ENCODE data around the gene SNRPA.

GRCh38 chr19:40762754-40763470, 11.9 kb downstream of the SNRPA start:
- TF ChIP-seq, protein P1, sequence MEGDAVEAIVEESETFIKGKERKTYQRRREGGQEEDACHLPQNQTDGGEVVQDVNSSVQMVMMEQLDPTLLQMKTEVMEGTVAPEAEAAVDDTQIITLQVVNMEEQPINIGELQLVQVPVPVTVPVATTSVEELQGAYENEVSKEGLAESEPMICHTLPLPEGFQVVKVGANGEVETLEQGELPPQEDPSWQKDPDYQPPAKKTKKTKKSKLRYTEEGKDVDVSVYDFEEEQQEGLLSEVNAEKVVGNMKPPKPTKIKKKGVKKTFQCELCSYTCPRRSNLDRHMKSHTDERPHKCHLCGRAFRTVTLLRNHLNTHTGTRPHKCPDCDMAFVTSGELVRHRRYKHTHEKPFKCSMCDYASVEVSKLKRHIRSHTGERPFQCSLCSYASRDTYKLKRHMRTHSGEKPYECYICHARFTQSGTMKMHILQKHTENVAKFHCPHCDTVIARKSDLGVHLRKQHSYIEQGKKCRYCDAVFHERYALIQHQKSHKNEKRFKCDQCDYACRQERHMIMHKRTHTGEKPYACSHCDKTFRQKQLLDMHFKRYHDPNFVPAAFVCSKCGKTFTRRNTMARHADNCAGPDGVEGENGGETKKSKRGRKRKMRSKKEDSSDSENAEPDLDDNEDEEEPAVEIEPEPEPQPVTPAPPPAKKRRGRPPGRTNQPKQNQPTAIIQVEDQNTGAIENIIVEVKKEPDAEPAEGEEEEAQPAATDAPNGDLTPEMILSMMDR (tag by site-specific recombination; IDR thresholded peaks at IDR 0.05) = no peak
- TF ChIP-seq ZBTB26 (tag by site-specific recombination; optimal IDR thresholded peaks at IDR 0.05) (no peak), ZEB2 (tag by site-specific recombination; IDR thresholded peaks at IDR 0.05) (no peak), ZFP69B (tag by site-specific recombination; IDR thresholded peaks at IDR 0.05) (no peak), PRDM4 (tag by site-specific recombination; IDR thresholded peaks at IDR 0.05) (no peak), BCL11B (tag by site-specific recombination; IDR thresholded peaks at IDR 0.05; ENCODE audit: low read depth) (no peak), ZNF274 (IDR thresholded peaks at IDR 0.05; ENCODE audit: low read length) (no peak), ZNF274 (tag by site-specific recombination; IDR thresholded peaks at IDR 0.05; ENCODE audit: borderline replicate concordance) (no peak), REST (tag by site-specific recombination; IDR thresholded peaks at IDR 0.05) (no peak), ZBTB1 (tag by site-specific recombination; IDR thresholded peaks at IDR 0.05) (no peak)
